ACC112 (cell line): ENCODE measurements around the gene PDE9A.

ENCODE experiments used
- H2AFZ ChIP-seq: fragments of 200-600 bp; sonication (generic); one replicate; pipeline ENCODE4 v1.6.0; 2017; ENCODE audit warnings: antibody characterized with exemption, low read length; ENCODE audit not compliant: unreplicated experiment
- H3K27ac ChIP-seq: fragments of 200-600 bp; sonication (generic); 2 replicates; pipeline ENCODE4 v1.5.1; 2014; ENCODE audit warnings: low read depth, mild to moderate bottlenecking, antibody characterized with exemption, low read length, moderate library complexity
- H3K27me3 ChIP-seq: fragments of 200-600 bp; sonication (generic); 2 replicates; pipeline ENCODE4 v1.6.1; 2014; ENCODE audit warnings: mild to moderate bottlenecking, antibody characterized with exemption, low read length, moderate library complexity, mixed read lengths; ENCODE audit not compliant: insufficient read depth
- H3K36me3 ChIP-seq: fragments of 200-600 bp; sonication (generic); 2 replicates; pipeline ENCODE4 v1.6.1; 2016; ENCODE audit warnings: mild to moderate bottlenecking, antibody characterized with exemption, low read length, moderate library complexity, mixed read lengths; ENCODE audit not compliant: insufficient read depth
- H3K4me1 ChIP-seq: fragments of 200-600 bp; sonication (generic); one replicate; pipeline ENCODE4 v1.6.1; 2016; ENCODE audit warnings: low read length, mixed read lengths; ENCODE audit not compliant: insufficient read depth, unreplicated experiment, control insufficient read depth
- H3K4me3 ChIP-seq: fragments of 200-600 bp; sonication (generic); 2 replicates; pipeline ENCODE4 v1.5.1; 2014; ENCODE audit warnings: mild to moderate bottlenecking, low read depth, low read length
- H3K79me2 ChIP-seq: fragments of 200-600 bp; sonication (generic); one replicate; pipeline ENCODE4 v1.6.0; 2016; ENCODE audit warnings: low read length; ENCODE audit not compliant: control insufficient read depth, unreplicated experiment, insufficient read depth

PDE9A gene

DNA sequence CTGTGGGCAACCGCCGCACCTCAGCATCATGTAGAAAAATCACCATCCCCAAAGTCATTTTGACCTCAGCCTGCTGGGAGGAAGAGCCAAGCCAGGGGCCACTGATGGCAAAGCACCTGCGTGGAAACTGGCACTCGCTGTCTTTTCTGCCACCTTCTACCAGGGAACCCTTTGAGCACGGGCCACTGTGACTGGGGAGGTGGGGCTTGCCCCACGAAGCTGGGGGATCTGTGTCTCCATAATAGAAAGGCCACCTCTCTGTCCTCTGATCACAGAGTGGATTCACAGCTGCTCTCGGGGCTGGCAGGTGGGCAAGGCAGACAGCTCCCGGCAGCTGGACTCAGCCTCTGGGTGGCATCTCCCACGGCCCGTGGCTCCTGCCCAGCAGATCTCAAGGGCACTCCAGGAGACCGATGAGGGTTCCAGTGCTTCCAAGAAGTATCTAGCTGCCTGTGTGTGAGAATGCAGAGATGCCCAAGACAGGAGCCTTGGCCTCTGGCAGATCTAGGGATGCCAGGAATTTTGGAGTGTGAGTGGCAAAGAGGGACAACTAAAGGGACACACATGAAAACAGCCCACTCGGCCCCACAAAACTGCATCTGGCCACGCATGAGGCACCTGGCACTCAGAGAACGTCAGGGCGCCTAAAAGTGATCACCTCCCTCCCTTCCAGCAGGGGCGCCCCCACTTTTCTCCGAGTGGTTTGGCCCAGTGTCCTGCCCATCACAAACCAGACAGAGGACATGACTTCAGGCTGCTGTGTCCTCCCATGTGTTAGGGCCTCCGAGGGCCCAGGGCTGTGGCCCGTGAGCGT lies 102.6 kb downstream of the PDE9A start:
- Histone ChIP-seq H3K36me3 (no peaks in the 10 kb centered on the region), H3K79me2 (no peaks in the 10 kb centered on the region), H2AFZ (no peak overlapping the region), H3K4me1 (no peaks in the 10 kb centered on the region), H3K27me3 (no peaks in the 10 kb centered on the region), H3K27ac (no peak overlapping the region), H3K4me3 (no peak overlapping the region)

GRCh38 chr21:42756580-42757250 lies 103.3 kb downstream of the PDE9A start:
- Histone ChIP-seq H3K27ac (no peak overlapping the region), H3K27me3 (no peaks in the 10 kb centered on the region), H3K4me3 (no peak overlapping the region), H3K79me2 (no peaks in the 10 kb centered on the region), H2AFZ (no peak overlapping the region), H3K4me1 (no peaks in the 10 kb centered on the region), H3K36me3 (no peaks in the 10 kb centered on the region)

DNA sequence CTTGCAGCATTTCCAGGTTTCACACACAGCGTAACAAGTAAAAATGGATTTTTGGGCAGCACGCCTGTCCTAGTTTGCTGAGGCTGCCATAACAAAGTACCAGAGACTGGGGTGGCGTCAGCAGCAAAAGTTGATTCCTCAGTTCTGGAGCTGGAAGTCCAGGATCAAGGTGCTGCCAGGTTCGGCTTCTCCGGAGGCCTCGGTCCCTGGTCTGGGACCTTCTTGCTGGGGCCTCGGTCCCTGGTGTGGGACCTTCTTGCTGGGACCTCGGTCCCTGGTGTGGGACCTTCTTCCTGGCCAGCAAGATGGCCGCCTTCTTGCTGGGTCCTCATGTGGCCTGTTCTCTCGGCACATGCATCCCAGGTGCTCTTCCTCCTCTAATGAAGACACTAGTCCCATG lies 104.0 kb downstream of the PDE9A start:
- H3K79me2 ChIP-seq = no peaks in the 10 kb centered on the region
- no peaks in the 10 kb centered on the region for H3K4me1 ChIP-seq
- H3K4me3 ChIP-seq = no peak overlapping the region
- H3K27me3 ChIP-seq = no peaks in the 10 kb centered on the region
- no peak overlapping the region for H2AFZ ChIP-seq
- no peak overlapping the region for H3K27ac ChIP-seq
- H3K36me3 ChIP-seq = no peaks in the 10 kb centered on the region

- no peaks in the 10 kb centered on the region for H3K27me3 ChIP-seq
Measured at GRCh38 chr21:42757826-42758655, 104.6 kb downstream of the PDE9A start.

DNA sequence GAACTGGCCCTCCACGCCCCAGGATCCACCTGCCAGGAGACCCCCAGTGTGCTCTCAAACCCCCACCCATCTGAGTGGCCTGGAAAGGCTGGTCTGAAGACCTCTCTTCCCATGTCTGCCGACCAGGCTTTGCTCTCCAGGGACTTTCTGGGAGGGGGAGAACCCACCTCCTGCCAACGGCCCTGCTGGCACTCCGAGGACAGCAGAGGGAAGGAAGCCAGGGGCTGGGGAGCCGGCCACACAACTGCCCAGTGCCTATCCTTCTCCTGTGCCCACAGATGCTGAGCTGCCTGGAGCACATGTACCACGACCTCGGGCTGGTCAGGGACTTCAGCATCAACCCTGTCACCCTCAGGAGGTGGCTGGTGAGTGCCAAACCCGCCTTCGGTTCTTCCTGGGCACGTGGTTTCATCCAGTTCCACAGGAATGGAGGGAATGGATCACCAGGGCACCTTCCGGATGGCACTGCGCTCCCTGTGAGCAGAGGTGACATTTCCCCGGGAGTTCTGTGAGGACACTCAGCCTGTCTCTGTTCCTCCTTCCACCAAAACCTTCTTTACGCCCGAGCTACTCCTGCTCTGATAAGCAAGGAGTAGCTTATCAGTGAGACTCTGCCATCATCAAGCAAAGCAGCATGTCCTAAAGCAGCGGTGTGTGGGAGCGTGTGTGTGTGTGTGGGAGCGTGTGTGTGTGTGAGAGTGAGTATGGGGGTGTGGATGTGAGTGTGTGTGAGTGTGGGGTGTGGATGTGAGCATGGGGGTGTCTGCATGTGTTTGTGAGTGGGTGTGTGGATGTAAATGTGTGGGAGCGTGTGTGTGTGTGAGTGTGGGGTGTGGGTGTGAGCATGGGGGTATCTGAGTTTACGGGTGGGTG lies 105.5 kb downstream of the PDE9A start:
- Histone ChIP-seq H2AFZ (no peak overlapping the region), H3K4me3 (no peak overlapping the region), H3K27ac (no peak overlapping the region), H3K27me3 (no peaks in the 10 kb centered on the region), H3K36me3 (no peaks in the 10 kb centered on the region), H3K79me2 (no peaks in the 10 kb centered on the region), H3K4me1 (no peaks in the 10 kb centered on the region)

More at GRCh38 chr21:42757826-42758655, 104.6 kb downstream of the PDE9A start:
- Histone ChIP-seq H3K36me3 (no peaks in the 10 kb centered on the region), H3K79me2 (no peaks in the 10 kb centered on the region), H3K4me3 (no peak overlapping the region), H3K4me1 (no peaks in the 10 kb centered on the region), H2AFZ (no peak overlapping the region), H3K27ac (no peak overlapping the region)

DNA sequence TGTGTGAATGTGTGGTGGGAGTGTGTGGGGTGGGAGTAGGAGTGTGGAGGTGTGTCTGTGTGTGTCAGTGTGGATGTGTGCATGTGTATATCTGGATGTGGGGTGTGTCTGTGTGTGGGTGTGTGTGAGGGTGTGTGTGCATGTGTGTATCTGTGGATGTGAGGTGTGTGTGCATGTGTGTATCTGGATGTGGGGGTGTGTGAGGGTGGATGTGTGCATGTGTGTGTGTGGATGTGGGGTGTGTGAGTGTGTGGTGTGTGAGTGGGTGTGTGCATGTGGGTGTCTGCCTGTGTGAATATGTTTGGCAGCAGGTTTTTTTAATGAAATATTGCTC lies 106.1 kb downstream of the PDE9A start:
- Histone ChIP-seq H3K27me3 (no peaks in the 10 kb centered on the region), H3K27ac (no peak overlapping the region), H2AFZ (no peak overlapping the region), H3K79me2 (no peaks in the 10 kb centered on the region), H3K4me1 (no peaks in the 10 kb centered on the region), H3K4me3 (no peak overlapping the region), H3K36me3 (no peaks in the 10 kb centered on the region)

- H3K79me2 ChIP-seq = no peaks in the 10 kb centered on the region
- no peaks in the 10 kb centered on the region for H3K27me3 ChIP-seq
- H3K36me3 ChIP-seq = no peaks in the 10 kb centered on the region
- no peak overlapping the region for H3K27ac ChIP-seq
- H3K4me1 ChIP-seq = no peaks in the 10 kb centered on the region
- no peak overlapping the region for H3K4me3 ChIP-seq
- no peak overlapping the region for H2AFZ ChIP-seq
Measured at GRCh38 chr21:42760361-42760950, 107.0 kb downstream of the PDE9A start.

DNA sequence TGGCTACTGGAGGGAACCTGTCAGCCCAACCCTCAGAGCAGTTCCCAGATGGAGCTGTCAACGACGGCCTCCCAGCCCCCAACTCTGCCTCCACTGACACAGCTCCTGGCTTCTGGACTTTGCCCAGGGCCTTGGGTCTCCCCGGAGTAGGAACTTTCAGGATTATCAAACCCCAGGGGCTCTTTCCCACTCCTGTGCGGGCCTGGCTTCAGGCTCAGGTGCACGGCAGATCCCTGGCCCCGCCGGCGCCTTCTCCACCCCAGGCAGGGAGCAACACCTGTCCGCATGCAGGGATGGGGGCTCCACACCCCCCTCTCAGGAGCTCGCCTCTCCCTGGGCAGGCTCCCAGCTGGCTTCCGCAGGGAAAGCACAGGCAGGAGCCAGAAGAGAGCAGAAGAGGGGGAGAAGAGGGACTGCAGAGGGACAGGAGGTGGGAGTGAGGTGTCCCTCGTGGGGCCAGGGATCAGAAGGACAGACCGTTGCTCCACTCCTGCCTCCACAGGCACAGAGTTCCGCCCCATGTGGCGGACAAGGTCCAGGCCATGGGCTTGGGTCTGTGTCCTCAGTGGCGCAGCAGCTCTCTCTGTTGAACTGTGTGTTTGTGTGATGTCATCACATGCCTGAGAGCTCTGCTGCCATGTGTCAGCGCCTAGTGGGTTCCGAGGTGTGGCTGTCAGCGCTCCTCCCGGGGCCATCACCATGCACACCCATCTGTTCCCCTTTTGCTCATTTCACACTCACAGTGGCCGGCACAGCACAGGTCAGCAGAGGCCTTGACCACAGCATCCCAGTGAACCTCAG lies 107.7 kb downstream of the PDE9A start:
- no peak overlapping the region for H3K4me3 ChIP-seq
- no peaks in the 10 kb centered on the region for H3K36me3 ChIP-seq
- H2AFZ ChIP-seq = no peak overlapping the region
- H3K27me3 ChIP-seq = no peaks in the 10 kb centered on the region
- no peaks in the 10 kb centered on the region for H3K79me2 ChIP-seq
- H3K27ac ChIP-seq = no peak overlapping the region
- no peaks in the 10 kb centered on the region for H3K4me1 ChIP-seq

DNA sequence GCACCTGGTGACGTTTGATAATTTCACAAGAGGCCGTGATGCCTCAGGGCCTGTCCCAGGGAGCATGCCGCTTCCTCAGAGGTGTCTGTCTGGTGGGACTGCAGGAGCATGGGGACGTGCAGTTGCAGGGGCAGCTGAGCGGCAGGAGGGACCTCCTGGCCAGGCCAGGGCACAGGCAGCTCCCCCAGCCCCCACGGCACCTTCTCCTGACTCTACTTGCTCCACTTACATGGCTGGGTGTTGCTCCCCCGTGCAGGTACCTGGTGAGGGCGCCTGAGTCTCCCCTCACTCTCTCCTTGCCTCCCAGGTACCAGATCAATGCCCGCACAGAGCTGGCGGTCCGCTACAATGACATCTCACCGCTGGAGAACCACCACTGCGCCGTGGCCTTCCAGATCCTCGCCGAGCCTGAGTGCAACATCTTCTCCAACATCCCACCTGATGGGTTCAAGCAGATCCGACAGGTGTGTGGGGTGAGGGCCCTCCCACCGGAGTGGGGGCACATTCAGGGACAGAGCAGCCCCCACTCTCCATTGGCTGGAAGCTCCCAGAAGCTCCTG lies 108.4 kb downstream of the PDE9A start:
- no peak overlapping the region for H3K4me3 ChIP-seq
- H3K4me1 ChIP-seq = no peaks in the 10 kb centered on the region
- H3K27ac ChIP-seq = no peak overlapping the region
- no peaks in the 10 kb centered on the region for H3K36me3 ChIP-seq
- H3K27me3 ChIP-seq = no peaks in the 10 kb centered on the region
- H2AFZ ChIP-seq = no peak overlapping the region
- no peaks in the 10 kb centered on the region for H3K79me2 ChIP-seq
